GM18520 (cell line): ENCODE results near the gene URI1.
"Not testable (repeated sequence)": the region's sequence is repeated elsewhere in the genome, so short reads cannot be mapped to it uniquely, and the experiment has no call there.

Experiments used
- ATAC-seq: cut with Tn5 transposase; IDR thresholded peaks from one replicate; pipeline ENCODE4 v1.9.1; 2021; ENCODE audit not compliant: unreplicated experiment

Gene URI1, protein sequence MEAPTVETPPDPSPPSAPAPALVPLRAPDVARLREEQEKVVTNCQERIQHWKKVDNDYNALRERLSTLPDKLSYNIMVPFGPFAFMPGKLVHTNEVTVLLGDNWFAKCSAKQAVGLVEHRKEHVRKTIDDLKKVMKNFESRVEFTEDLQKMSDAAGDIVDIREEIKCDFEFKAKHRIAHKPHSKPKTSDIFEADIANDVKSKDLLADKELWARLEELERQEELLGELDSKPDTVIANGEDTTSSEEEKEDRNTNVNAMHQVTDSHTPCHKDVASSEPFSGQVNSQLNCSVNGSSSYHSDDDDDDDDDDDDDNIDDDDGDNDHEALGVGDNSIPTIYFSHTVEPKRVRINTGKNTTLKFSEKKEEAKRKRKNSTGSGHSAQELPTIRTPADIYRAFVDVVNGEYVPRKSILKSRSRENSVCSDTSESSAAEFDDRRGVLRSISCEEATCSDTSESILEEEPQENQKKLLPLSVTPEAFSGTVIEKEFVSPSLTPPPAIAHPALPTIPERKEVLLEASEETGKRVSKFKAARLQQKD

GRCh38 chr19:29941828-29942403, at the start of gene URI1:
Gene URI1 (plus strand): TSS chr19:29942239. CDS start chr19:29942548, 309 bp downstream.
- peak; percentile 73 for ATAC-seq

DNA sequence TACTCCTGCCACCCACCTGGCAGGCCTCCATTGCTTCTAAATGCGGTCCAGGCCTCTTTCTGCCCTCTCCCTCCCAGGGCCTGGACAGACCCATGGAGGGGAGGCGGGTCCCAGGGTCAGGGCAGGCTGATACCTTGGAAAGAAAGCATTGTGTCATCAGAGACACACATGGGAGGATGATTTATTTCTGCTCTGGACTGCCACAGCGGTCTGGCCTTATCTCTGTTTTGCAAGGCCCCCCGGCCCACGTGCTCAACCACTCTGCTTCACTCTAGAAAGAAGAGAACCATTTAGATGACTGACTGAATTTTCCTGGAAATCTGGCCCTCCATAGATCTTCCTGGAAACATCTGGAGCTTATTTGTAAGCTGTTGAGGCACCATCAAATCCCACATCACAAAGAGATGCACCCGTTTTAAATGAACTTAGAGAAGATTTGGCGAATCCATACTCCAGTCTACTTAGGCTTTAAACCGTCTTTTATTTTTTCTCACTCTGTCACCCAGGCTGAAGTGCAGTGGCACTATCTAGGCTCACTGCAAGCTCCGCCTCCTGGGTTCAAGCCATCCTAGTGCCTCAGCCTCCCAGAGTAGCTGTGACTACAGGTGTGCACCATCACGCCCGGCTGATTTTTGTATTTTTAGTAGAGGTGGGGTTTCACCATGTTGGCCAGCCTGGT, 48.3 kb upstream of the URI1 start:
- no peak for ATAC-seq

- ATAC-seq: no peak
These were observed 45.2 kb upstream of the URI1 start for GRCh38 chr19:29896802-29897201.

GRCh38 chr19:29897466-29897865, 44.6 kb upstream of the URI1 start:
- no peak for ATAC-seq

DNA sequence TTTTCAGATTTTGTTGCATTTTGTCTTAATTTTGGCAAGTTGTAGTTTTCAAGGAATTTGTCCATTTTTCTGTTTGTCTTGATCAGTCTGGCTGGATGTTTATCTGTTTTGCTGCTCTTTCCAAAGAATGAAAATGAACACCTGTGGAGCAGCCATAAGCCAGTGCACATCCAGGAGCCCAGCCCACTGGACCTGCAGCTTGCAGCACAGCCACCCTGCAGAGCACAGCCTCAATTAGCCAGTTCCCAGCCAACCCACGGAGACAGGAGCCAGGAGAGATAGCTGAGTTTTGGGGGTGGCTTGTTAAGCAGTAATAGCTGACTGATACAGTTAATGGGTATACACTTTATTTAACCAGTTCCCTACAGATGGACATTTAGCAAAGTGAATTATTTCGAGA, 38.0 kb upstream of the URI1 start:
- ATAC-seq: no peak

- no peak for ATAC-seq
These were observed 32.8 kb upstream of the URI1 start for GRCh38 chr19:29908963-29909944.

DNA sequence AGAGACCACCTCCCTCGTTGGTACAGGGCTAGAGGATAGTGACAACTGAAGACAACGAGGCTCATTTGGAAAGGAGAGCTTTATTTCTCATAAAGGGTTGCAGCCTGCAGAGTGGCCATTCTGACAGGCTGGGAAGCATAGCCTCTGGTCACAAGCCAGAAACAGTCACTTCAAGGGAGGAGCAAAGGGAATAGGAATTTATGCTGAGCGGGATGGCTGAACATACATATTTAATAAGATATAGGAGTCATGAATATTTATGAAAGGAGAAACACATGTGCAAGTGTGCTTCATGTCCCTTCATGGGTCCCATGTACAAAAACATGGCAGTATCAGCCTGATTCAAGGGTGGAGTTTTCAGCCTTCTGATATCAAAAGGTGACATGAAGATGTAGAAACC, 27.1 kb upstream of the URI1 start:
- ATAC-seq: no peak

GRCh38 chr19:29915832-29916231, 26.2 kb upstream of the URI1 start:
- not testable (repeated sequence) for ATAC-seq

GRCh38 chr19:29917911-29918310, 24.1 kb upstream of the URI1 start:
- ATAC-seq: no peak

DNA sequence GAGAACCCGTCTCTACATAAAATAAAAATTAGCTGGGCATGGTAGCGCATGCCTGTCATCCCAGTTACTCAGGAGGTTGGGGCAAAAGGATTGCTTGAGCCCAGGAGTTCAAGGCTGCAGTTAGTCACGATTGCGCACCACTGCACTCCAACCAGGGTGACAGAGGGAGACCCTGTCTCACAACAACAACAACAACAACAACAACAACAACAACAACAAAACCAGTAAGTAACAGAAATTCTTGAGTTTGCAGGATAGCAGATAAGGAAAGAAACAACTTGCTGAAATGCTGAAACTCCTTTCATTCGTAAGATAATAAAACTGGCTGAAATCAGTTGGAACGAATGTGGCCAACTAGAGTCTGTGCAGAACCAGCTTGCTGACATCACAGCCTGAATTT, 23.1 kb upstream of the URI1 start:
- no peak for ATAC-seq

- ATAC-seq: no peak
These were observed 19.1 kb upstream of the URI1 start for GRCh38 chr19:29922972-29923371.

- ATAC-seq: no peak
These were observed 18.4 kb upstream of the URI1 start for GRCh38 chr19:29923653-29924052.

DNA sequence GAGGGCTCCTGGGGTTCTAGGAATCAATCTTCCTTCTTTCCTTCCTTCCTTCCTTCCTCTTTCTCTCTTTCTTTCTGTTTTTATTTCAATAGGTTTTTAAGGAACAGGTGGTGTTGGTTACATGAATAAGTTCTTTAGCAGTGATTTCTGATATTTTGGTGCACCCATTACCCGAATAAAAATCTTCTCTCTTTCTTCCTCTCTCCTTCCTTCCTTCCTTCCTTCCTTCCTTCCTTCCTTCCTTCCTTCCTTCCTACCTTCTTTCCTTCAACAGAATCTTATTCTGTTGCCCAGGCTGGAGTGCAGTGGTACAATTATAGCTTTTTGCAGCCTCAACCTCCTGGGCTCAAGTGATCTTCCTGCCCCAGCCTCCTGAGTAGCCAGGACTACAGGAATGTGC, 16.0 kb upstream of the URI1 start:
- ATAC-seq: no peak

DNA sequence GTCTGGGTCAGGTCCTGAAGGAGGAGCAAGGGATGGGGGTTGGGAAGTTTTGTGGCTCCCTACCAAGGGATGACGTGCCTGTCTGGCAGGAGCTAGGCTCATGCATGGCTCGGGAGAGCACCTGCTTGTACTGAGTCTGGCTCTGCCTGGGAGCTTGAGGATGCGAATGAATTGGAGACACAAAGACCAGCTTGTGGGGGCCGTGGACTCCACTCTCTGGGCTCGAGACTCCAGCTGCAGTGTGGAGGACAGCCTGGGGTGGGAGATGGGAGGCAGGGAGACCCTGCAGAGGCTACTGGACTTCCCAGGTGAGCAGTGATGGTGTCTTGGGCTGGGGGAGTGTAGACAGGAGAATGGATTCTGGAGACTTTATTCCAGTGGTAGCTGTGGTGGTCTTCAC, 15.2 kb upstream of the URI1 start:
- ATAC-seq: no peak

DNA sequence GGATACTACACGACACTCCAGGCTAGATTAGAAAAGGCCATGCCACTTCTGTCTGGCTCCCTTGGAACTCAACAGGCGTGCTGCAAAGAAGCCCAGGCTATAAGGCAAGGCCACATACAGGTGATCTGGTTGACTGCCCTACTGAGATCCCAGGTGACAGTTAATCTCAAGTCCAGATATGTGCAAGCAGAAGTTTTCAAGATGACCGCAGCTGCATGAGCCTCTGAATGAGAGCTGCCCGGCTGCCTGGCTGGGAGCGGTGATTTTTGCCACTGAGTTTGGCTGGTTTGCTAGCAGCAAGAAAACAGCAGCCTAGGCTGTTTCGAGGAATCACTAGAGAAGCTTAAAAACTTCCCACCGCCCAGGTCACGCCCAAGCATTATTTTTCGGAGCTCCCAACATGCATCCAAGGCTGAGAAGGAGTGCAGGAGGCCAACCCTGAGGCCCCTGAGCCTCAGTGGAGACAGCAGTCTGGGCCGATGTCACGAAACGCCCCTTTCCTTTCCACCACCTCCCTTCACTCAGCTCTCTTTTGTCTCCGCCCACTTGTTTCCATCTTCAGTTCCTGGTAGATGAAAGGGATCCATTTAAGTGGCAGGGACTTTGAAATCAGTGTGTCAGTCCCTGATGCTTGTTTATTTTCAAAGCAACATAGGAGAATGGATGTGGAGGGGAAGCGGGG, 14.0 kb upstream of the URI1 start:
- ATAC-seq: peak; percentile 45

GRCh38 chr19:29928831-29929230, 13.2 kb upstream of the URI1 start:
- peak; percentile 85 for ATAC-seq

DNA sequence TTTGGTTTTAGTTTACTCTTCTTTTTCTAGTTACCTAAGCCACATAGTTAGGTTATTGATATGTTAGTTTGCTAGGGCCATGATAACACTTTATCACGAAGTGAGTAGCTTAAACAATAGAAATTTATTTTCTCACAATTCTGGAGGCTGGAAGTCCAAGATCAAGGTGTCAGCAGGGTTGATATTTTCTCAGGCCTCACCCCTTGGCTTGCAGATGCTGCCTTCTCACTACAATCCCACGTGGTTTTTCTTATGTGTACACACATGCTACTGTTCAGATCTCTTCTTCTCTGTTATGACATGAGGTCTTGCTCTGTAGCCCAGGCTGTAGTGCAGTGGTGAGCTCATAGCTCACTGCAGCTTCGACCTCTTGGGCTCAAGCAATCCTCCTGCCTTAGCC, 7.8 kb upstream of the URI1 start:
- no peak for ATAC-seq

- ATAC-seq: no peak
These were observed 7.3 kb upstream of the URI1 start for GRCh38 chr19:29934781-29935180.

DNA sequence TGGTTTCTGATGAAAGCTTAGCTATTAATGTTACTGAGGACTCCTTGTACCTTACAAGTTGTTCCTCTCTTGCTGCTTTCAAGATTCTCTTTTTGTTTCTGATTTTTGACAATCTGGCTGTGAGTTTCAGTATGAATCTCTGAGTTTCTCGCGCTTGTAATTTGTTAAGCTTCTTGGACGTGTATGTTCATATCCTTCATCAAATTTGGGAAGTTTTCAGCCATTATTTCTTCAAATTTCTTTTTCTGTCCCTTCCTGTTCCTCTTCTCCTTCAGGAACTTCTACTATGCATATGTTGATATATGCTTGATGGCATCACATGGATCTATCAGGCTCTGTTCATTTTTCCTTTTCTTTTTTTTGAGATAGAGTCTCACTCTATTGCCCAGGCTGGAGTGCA, 5.6 kb upstream of the URI1 start:
- ATAC-seq: no peak

DNA sequence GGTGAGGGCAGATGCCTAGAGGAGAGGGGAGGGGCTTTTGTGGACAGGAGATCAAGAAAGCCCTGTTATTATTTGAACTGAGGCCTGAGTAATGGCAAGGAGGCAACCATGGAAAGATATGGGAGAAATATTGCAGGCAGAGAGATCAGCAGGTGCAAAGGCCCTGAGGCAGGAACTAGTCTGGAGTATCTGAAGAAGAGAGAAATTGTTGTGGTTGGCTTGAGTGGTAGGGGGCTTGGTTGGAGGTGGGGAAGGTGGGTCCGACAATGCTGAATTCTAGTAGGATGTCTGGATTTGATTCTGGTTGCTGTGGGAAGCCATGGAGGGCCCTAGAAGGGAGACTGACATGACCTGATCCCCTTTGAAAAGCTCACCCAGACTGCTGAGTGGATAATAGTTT, 2.4 kb upstream of the URI1 start:
- no peak for ATAC-seq
